ENCODE results near the gene APP. TPM values are rescaled to one million over a fixed set of nuclear protein-coding genes. Genes with fewer than 3 reads are reported as not detected.
A peak's percentile ranks its signal among the peaks of the same experiment; 100 is the strongest.

Gene APP
- total and polyA plus RNA-seq, 2 of the 13 experiments (the other 11 are each of a cell fraction or from before 2014, with no cell fraction given) = 70.6 to 262 TPM

DNA sequence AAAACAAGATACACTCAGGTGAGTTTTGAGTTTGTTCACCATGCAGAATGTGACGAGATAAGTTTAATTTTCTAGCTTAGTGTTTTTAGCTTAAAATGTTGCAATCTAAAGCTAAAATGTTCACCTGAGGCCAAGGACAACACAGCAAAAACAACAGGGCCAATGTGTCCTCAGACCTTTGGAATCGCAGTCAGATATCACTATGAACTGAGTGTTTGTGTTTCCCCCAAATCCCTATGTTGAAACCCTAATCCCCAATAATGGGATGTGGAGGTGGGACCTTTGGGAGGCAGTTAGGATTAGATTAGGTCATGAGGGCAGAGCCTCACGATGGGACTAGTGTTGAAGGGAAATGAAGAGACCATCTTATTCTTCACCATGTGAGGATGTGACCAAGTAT is 291.4 kb downstream of the APP start:
- H3K4me2 ChIP-seq (ENCODE audit: low read depth, low read length) = no peak overlapping the region
- in situ Hi-C loops (cut with HindIII; ENCODE audit: extremely low pct_ligation_motif_present, low pct_unique_long_range_greater_than_20kb) = no loop called here
- H3K27ac ChIP-seq (ENCODE audit: extremely low read length, insufficient read depth, low read length) = peak overlapping the region; percentile 56
- no peak overlapping the region for H2AFZ ChIP-seq (ENCODE audit: low read length)
- H4K20me1 ChIP-seq (ENCODE audit: insufficient read depth, low read length) = no peaks in the 10 kb centered on the region
- 4% methylated on average over 3 of the region's 3 CpGs for WGBS (ENCODE audit: low lambda C conversion rate)
- peaks cover 0 to 7% of the 10 kb centered on the region in 2 experiments; a peak in 1 of 5 replicates for H3K36me3 ChIP-seq (replicated peaks in 1 of 2; ENCODE audit: control insufficient read depth in 1 of 2, insufficient read depth in 2 of 2, low read length in 2 of 2)
- H3K27me3 ChIP-seq (ENCODE audit: control insufficient read depth in 1 of 2, insufficient read depth in 2 of 2, low read length in 2 of 2) = no peaks in the 10 kb centered on the region
- ATAC-seq (peak; percentile 81), DNase-seq (ENCODE audit: low spot score) (peak; percentile 67), FAIRE-seq (peak; percentile 67)
- no peaks in the 10 kb centered on the region for H3K9me3 ChIP-seq (ENCODE audit: low read length)
- BruUV-seq (replicated peaks) = no TSS peak
- no peak overlapping the region for H3K4me3 ChIP-seq (replicated peaks in 1 of 3; ENCODE audit: insufficient read depth in 1 of 3, low read depth in 2 of 3, low read length in 3 of 3)
- intact Hi-C loops (cut with micrococcal nuclease; ENCODE audit: unreplicated experiment) = no loop called here
- H3K79me2 ChIP-seq (ENCODE audit: insufficient read depth, low read length) = no peaks in the 10 kb centered on the region
- H3K4me1 ChIP-seq (ENCODE audit: insufficient read depth, low read length) = peaks cover 16% of the 10 kb centered on the region
- POLR2A ChIA-PET = no interaction called here
- no peak overlapping the region for H3K9ac ChIP-seq (ENCODE audit: insufficient read depth, low read depth, low read length)
- CTCF ChIA-PET (ENCODE audit: low intra/inter-chr PET ratio, low total read pairs) = no interaction called here
- TF ChIP-seq HDAC6 (IDR thresholded peaks at IDR 0.05; ENCODE audit: low read depth, low read length) (no peak), RBM22 (optimal IDR thresholded peaks at IDR 0.05; ENCODE audit: low read length) (no peak), FOXP1 (IDR thresholded peaks at IDR 0.05) (no peak), FOXP1 (CRISPR knock-in tag; IDR thresholded peaks at IDR 0.05) (peak; percentile 57; the same call in 1 of the 2 replicates), ZNF101 (CRISPR knock-in tag; IDR thresholded peaks at IDR 0.05; ENCODE audit: borderline replicate concordance, low read depth) (no peak), TAF1 (CRISPR knock-in tag; IDR thresholded peaks at IDR 0.05) (no peak), SRSF4 (IDR thresholded peaks at IDR 0.05; ENCODE audit: low read depth, low read length, poor library complexity, severe bottlenecking) (no peak), ZNF782 (CRISPR knock-in tag; IDR thresholded peaks at IDR 0.05; ENCODE audit: borderline replicate concordance) (no peak), HOXA5 (CRISPR knock-in tag; IDR thresholded peaks at IDR 0.05) (no peak), CBX5 (CRISPR knock-in tag; IDR thresholded peaks at IDR 0.05; ENCODE audit: borderline replicate concordance) (no peak), SSRP1 (CRISPR knock-in tag; IDR thresholded peaks at IDR 0.05) (no peak), RBFOX2 (IDR thresholded peaks at IDR 0.05; ENCODE audit: low read depth, low read length) (no peak), ZNF441 (CRISPR knock-in tag; IDR thresholded peaks at IDR 0.05; ENCODE audit: borderline replicate concordance) (no peak), DMTF1 (CRISPR knock-in tag; IDR thresholded peaks at IDR 0.05) (no peak), DR1 (CRISPR knock-in tag; IDR thresholded peaks at IDR 0.05) (no peak), ETV5 (CRISPR knock-in tag; IDR thresholded peaks at IDR 0.05; ENCODE audit: borderline replicate concordance) (no peak), HNRNPK (IDR thresholded peaks at IDR 0.05; ENCODE audit: low read depth, low read length, poor library complexity, severe bottlenecking) (no peak), ZNF335 (CRISPR knock-in tag; IDR thresholded peaks at IDR 0.05) (no peak), ZNF44 (CRISPR knock-in tag; IDR thresholded peaks at IDR 0.05) (no peak), SP140L (CRISPR knock-in tag; IDR thresholded peaks at IDR 0.05; ENCODE audit: borderline replicate concordance) (no peak)
- TF ChIP-seq, protein P1, sequence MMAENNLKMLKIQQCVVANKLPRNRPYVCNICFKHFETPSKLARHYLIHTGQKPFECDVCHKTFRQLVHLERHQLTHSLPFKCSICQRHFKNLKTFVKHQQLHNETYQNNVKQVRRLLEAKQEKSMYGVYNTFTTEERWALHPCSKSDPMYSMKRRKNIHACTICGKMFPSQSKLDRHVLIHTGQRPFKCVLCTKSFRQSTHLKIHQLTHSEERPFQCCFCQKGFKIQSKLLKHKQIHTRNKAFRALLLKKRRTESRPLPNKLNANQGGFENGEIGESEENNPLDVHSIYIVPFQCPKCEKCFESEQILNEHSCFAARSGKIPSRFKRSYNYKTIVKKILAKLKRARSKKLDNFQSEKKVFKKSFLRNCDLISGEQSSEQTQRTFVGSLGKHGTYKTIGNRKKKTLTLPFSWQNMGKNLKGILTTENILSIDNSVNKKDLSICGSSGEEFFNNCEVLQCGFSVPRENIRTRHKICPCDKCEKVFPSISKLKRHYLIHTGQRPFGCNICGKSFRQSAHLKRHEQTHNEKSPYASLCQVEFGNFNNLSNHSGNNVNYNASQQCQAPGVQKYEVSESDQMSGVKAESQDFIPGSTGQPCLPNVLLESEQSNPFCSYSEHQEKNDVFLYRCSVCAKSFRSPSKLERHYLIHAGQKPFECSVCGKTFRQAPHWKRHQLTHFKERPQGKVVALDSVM (CRISPR knock-in tag; IDR thresholded peaks at IDR 0.05) = no peak
- TF ChIP-seq, protein P2, sequence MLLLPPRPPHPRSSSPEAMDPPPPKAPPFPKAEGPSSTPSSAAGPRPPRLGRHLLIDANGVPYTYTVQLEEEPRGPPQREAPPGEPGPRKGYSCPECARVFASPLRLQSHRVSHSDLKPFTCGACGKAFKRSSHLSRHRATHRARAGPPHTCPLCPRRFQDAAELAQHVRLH (CRISPR knock-in tag; IDR thresholded peaks at IDR 0.05; ENCODE audit: borderline replicate concordance, low read depth) = no peak

All from HepG2 (cell line).